T47D (cell line): ENCODE measurements around the gene SOD3.
A peak's percentile ranks its signal among the peaks of the same experiment; 100 is the strongest.

Source experiments
- DNase-seq, 2 experiments: peaks; one replicate each; pipeline versions ENCODE4 v3.0.0 to v3.0.0-alpha.2; 2011 to 2012; ENCODE audit warnings: low read depth in 1 of 2, low spot score in 1 of 2
- JUND ChIP-seq: IDR thresholded peaks from 2 replicates; pipeline ENCODE4 v1.6.1; 2012; ENCODE audit warnings: low read depth
- in situ Hi-C: cut with HindIII; loops from 2 replicates; pipeline ENCODE4 v1.10.0; 2016; ENCODE audit warnings: low sequenced_read_pairs, low pct_unique_long_range_greater_than_20kb

Gene SOD3

GRCh38 chr4:24781999-24782745, 13.2 kb upstream of the SOD3 start:
- no peak for DNase-seq
- in situ Hi-C loops, result no loop called here

GRCh38 chr4:24783506-24783905, 11.9 kb upstream of the SOD3 start:
- in situ Hi-C loops, result no loop called here
- TF ChIP-seq JUND, result no peak
- no peak for DNase-seq

More at GRCh38 chr4:24781999-24782745, 13.2 kb upstream of the SOD3 start:
- TF ChIP-seq JUND, result no peak

GRCh38 chr4:24791043-24791442, 4.3 kb upstream of the SOD3 start:
- DNase-seq, result no peak
- in situ Hi-C loops, result no loop called here
- no peak for TF ChIP-seq JUND

- TF ChIP-seq JUND, result no peak
- in situ Hi-C loops, result no loop called here
- DNase-seq, result no peak
Observed at GRCh38 chr4:24792552-24792951, 2.8 kb upstream of the SOD3 start.

GRCh38 chr4:24793219-24794005, 2.0 kb upstream of the SOD3 start:
- in situ Hi-C loops, result no loop called here
- peak in 1 of 2 experiments; percentile 79 for DNase-seq
- no peak for TF ChIP-seq JUND

- in situ Hi-C loops, result no loop called here
- no peak for TF ChIP-seq JUND
- DNase-seq, result no peak
Observed at GRCh38 chr4:24794051-24794450, 1.3 kb upstream of the SOD3 start.

- in situ Hi-C loops, result no loop called here
- DNase-seq, result no peak
- TF ChIP-seq JUND, result no peak
Observed at GRCh38 chr4:24794480-24794879, 893 bp upstream of the SOD3 start.

- DNase-seq, result no peak
- no peak for TF ChIP-seq JUND
- in situ Hi-C loops, result no loop called here
Observed at GRCh38 chr4:24795666-24796381, 451 bp downstream of the SOD3 start.

- no peak for TF ChIP-seq JUND
- in situ Hi-C loops, result no loop called here
- no peak for DNase-seq
Observed at GRCh38 chr4:24796620-24797019, 1.2 kb downstream of the SOD3 start.

- DNase-seq, result no peak
- TF ChIP-seq JUND, result no peak
- in situ Hi-C loops, result no loop called here
Observed at GRCh38 chr4:24798036-24798610, 2.8 kb downstream of the SOD3 start.

GRCh38 chr4:24799196-24799543, 3.8 kb downstream of the SOD3 start:
- DNase-seq, result no peak
- TF ChIP-seq JUND, result no peak
- in situ Hi-C loops, result no loop called here

- in situ Hi-C loops, result no loop called here
- no peak for DNase-seq
- TF ChIP-seq JUND, result no peak
Observed at GRCh38 chr4:24799544-24800324, 4.4 kb downstream of the SOD3 start.
